ENCODE measurements around the gene IER5. TPM values are rescaled to one million over a fixed set of nuclear protein-coding genes. Genes with fewer than 3 reads are reported as not detected.

The IER5 gene
- total RNA-seq, 1 donor: 12.3 TPM

DNA sequence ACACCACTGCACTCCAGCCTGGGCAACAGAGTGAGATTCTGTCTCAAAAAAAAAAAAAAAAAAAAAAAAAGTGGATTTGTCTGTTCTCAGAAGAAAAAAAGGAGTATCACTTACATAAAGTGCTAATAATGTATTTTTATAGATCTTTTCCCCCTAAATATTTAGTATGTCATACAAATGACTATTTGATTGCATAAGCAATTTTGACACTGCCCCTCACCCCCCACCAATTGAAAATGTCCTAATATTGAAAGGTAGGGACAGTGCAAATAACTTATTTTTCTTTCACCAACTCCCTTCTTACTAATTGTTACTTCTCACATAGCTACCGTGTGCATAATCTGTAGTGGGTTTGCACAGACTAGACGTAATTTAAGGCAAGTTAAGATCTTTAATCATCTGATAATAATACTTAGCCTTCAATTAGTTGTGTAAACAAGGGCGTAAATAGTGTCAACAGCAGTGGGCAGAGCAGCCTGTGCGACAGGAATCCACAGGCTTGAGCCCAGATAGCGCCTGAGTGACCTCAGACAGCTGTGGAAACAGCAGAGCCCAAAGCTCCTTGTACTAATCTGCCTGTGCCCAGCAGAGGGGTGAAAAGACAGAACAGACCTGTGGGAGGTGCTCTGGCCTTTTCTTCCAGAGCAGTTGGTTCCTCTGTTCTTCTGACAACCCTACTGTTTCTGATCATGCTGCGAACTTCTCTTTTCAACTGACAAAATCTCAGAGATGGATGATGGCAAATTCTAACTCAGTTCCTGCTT lies 4.5 kb upstream of the IER5 start:
- DNase-seq (ENCODE audit: low read depth): peak; percentile 75
- TF ChIP-seq CTCF (IDR thresholded peaks at IDR 0.05; ENCODE audit: insufficient read depth, low read length): peak; percentile 66
- H3K4me3 ChIP-seq (ENCODE audit: low read depth, low read length): no peak overlapping the region

GRCh38 chr1:181084606-181084969 lies 3.9 kb upstream of the IER5 start:
- TF ChIP-seq CTCF (IDR thresholded peaks at IDR 0.05; ENCODE audit: insufficient read depth, low read length): no peak
- H3K4me3 ChIP-seq (ENCODE audit: low read depth, low read length): no peak overlapping the region
- no peak for DNase-seq (ENCODE audit: low read depth)

GRCh38 chr1:181086091-181086490 lies 2.4 kb upstream of the IER5 start:
- no peak overlapping the region for H3K4me3 ChIP-seq (ENCODE audit: low read depth, low read length)
- no peak for TF ChIP-seq CTCF (IDR thresholded peaks at IDR 0.05; ENCODE audit: insufficient read depth, low read length)
- no peak for DNase-seq (ENCODE audit: low read depth)

DNA sequence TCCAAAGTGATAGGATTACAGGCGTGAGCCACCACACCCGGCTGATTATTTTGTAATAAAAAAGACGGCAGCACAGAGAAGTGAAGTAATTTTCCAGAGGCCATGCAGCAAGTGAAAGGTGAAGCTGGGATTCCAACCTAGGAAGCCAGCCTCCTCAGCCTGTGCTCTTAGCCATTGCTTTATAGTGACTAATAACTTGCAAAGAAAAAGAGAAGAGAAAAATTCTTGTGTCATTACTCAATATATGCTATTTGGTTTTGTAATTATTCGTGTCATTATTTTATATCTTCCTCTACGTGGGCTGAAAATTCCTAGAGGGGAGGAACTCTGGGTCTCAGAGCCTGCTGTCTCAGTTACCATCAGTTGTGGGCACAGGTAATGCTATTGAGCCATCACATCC lies 1.6 kb upstream of the IER5 start:
- no peak for TF ChIP-seq CTCF (IDR thresholded peaks at IDR 0.05; ENCODE audit: insufficient read depth, low read length)
- peak; percentile 62 for DNase-seq (ENCODE audit: low read depth)
- no peak overlapping the region for H3K4me3 ChIP-seq (ENCODE audit: low read depth, low read length)

DNA sequence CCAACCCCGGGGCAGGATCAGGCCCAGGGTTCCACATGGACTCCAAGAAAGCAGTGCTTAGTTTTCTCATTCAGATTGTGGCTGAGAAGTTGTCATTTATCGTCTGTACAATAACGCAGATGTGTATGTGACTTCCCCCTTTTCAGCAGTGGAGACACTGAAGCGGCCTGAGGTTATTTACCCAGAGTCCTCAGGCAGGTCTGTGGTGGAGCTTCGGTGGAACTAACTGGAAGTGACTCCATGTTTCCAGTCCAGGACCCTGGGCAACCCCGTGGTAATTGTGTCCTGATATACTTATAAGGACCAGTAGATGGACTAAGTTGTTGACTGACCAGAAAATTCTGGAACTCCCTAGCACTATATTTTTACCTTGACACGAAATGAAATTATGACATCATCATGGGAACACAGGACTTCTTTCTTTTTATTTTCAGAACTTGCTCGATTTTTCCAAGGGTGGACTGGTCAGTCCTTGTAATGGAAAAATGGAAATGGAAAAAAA lies 1.0 kb upstream of the IER5 start:
- no peak overlapping the region for H3K4me3 ChIP-seq (ENCODE audit: low read depth, low read length)
- DNase-seq (ENCODE audit: low read depth): no peak
- no peak for TF ChIP-seq CTCF (IDR thresholded peaks at IDR 0.05; ENCODE audit: insufficient read depth, low read length)

DNA sequence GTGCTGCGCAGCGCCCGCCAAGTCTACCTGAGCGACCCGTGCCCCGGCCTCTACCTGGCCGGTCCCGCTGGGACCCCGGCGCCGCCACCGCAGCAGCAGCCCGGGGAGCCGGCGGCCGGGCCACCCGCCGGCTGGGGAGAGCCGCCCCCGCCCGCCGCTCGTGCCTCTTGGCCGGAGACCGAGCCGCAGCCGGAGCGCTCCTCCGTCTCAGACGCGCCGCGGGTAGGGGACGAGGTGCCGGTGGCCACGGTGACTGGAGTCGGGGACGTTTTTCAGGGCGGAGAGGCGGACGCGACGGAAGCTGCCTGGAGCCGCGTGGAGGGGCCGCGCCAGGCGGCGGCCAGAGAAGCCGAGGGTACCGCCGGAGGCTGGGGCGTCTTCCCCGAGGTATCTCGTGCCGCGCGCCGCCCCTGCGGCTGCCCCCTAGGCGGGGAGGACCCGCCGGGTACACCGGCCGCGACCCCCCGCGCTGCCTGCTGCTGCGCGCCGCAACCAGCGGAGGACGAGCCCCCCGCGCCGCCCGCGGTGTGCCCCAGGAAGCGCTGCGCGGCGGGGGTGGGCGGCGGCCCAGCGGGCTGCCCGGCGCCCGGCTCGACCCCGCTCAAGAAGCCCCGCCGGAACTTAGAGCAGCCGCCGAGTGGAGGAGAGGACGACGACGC lies 646 bp downstream of the IER5 start:
- TF ChIP-seq CTCF (IDR thresholded peaks at IDR 0.05; ENCODE audit: insufficient read depth, low read length): no peak
- DNase-seq (ENCODE audit: low read depth): no peak
- peak overlapping the region; percentile 89 for H3K4me3 ChIP-seq (ENCODE audit: low read depth, low read length)
